Endothelial cell of umbilical vein (primary cell): ENCODE measurements around the gene ARHGAP42. TPM values are rescaled to one million over a fixed set of nuclear protein-coding genes. Genes with fewer than 3 reads are reported as not detected.

Experiments
- BruUV-seq: library from RNA; stranded (reverse); fragments of 400-500 nt; replicated peaks from 2 replicates; lab custom pipeline; 2021; lab: Mats Ljungman, UMichigan
- CTCF ChIA-PET: fragments of 300-600, 350-600 bp; sonication (Branson Sonifier 250); formaldehyde crosslinking; loops from one replicate; lab custom pipeline; 2021; ENCODE audit warnings: antibody characterized with exemption, inconsistent platforms; lab: Charles Lee
- POLR2A ChIA-PET: fragments of 300-600, 350-600 bp; sonication (Branson Sonifier 250); formaldehyde crosslinking; loops from one replicate; lab custom pipeline; 2021; ENCODE audit warnings: antibody characterized with exemption, inconsistent platforms; lab: Charles Lee
- DNase-seq: peaks from one replicate; pipeline ENCODE4 v3.0.0-alpha.2; 2011; ENCODE audit warnings: low read depth, low spot score
- FAIRE-seq: peaks from 2 replicates; lab custom pipeline; 2011; peaks lifted over from hg19 to GRCh38; lab: Jason Lieb, UNC
- H2AFZ ChIP-seq: 2 replicates; pipeline ENCODE4 v1.6.0; 2012; ENCODE audit warnings: low read depth, low read length, control low read depth, inconsistent platforms
- H3K27ac ChIP-seq: 2 replicates; pipeline ENCODE4 v1.5.1; 2011; ENCODE audit warnings: low read depth, mild to moderate bottlenecking, control low read depth, low read length, moderate library complexity; ENCODE audit not compliant: insufficient read depth
- H3K27me3 ChIP-seq, 2 experiments: 2 replicates each; pipeline versions ENCODE4 v1.6.0 to v1.6.1; 2011; ENCODE audit warnings: low read length in 2 of 2, mixed read lengths in 1 of 2; ENCODE audit not compliant: control insufficient read depth in 2 of 2, insufficient read depth in 2 of 2
- H3K36me3 ChIP-seq, 2 experiments: 2 replicates in 1 of 2; 3 replicates in 1 of 2; pipeline ENCODE4 v1.5.1; 2011; ENCODE audit warnings: low read length in 2 of 2, mild to moderate bottlenecking in 1 of 2, moderate library complexity in 1 of 2; ENCODE audit not compliant: control insufficient read depth in 2 of 2, insufficient read depth in 2 of 2; ENCODE audit errors: extremely low read depth in 1 of 2
- H3K4me1 ChIP-seq: 3 replicates; pipeline ENCODE4 v1.5.1; 2011; ENCODE audit warnings: mild to moderate bottlenecking, low read length; ENCODE audit not compliant: control insufficient read depth, insufficient read depth; ENCODE audit errors: extremely low read depth
- H3K4me2 ChIP-seq: 2 replicates; pipeline ENCODE4 v1.6.1; 2011; ENCODE audit warnings: low read length, control low read depth, mixed read lengths; ENCODE audit not compliant: insufficient read depth
- H3K4me3 ChIP-seq, 3 experiments: fragments of 200-600 bp in 1 of 3; sonication (generic), shearing (Covaris generic) in 1 of 3; replicated peaks in 1 of 3; 2 replicates each; pipeline ENCODE4 v1.5.1; 2011 to 2016; ENCODE audit warnings: control low read depth in 3 of 3, low read length in 3 of 3, mild to moderate bottlenecking in 2 of 3, inconsistent platforms in 1 of 3, low read depth in 1 of 3, moderate library complexity in 1 of 3; ENCODE audit not compliant: insufficient read depth in 1 of 3
- H3K79me2 ChIP-seq: 2 replicates; pipeline ENCODE4 v1.6.0; 2012; ENCODE audit warnings: low read length, inconsistent platforms; ENCODE audit not compliant: control insufficient read depth, insufficient read depth
- H3K9ac ChIP-seq: replicated peaks from 2 replicates; pipeline ENCODE3; 2011; ENCODE audit warnings: low read length, control low read depth; ENCODE audit not compliant: insufficient read depth; ENCODE audit errors: extremely low read depth
- H3K9me1 ChIP-seq: replicated peaks from 3 replicates; pipeline ENCODE4 v1.6.0; 2011; ENCODE audit warnings: mild to moderate bottlenecking, low read length; ENCODE audit not compliant: control insufficient read depth, insufficient read depth; ENCODE audit errors: extremely low read depth
- H3K9me3 ChIP-seq: replicated peaks from 2 replicates; pipeline ENCODE4 v1.5.1; 2012; ENCODE audit warnings: low read length, inconsistent platforms; ENCODE audit not compliant: control insufficient read depth, insufficient read depth
- H4K20me1 ChIP-seq: replicated peaks from 2 replicates; pipeline ENCODE3; 2011; ENCODE audit warnings: mild to moderate bottlenecking, low read length; ENCODE audit not compliant: control insufficient read depth, insufficient read depth; ENCODE audit errors: extremely low read depth
- EZH2 ChIP-seq: IDR thresholded peaks from 2 replicates; pipeline ENCODE4 v1.6.1; 2012; ENCODE audit warnings: borderline replicate concordance, low read depth, mild to moderate bottlenecking, moderate library complexity, low read length, inconsistent platforms; ENCODE audit not compliant: severe bottlenecking
- FOS ChIP-seq: IDR thresholded peaks from 2 replicates; pipeline ENCODE4 v1.6.1; 2011; ENCODE audit warnings: mild to moderate bottlenecking, low read length, moderate library complexity, borderline replicate concordance; ENCODE audit not compliant: insufficient read depth
- GATA2 ChIP-seq: IDR thresholded peaks from 2 replicates; pipeline ENCODE4 v1.7.0; 2011; ENCODE audit warnings: low read depth, mild to moderate bottlenecking, moderate library complexity, mixed read lengths, low read length; ENCODE audit not compliant: insufficient read length, insufficient read depth
- JUN ChIP-seq: IDR thresholded peaks from 2 replicates; pipeline ENCODE4 v1.6.1; 2011; ENCODE audit warnings: borderline replicate concordance, low read depth; ENCODE audit not compliant: insufficient read length, insufficient read depth
- MYC ChIP-seq: IDR thresholded peaks from one replicate; pipeline ENCODE4 v1.6.1; 2011; ENCODE audit warnings: mild to moderate bottlenecking, low read depth, low read length
- POLR2A ChIP-seq: IDR thresholded peaks from 2 replicates; pipeline ENCODE4 v1.6.1; 2012; ENCODE audit warnings: low read depth, mild to moderate bottlenecking, control low read depth, low read length
- POLR2AphosphoS5 ChIP-seq: IDR thresholded peaks from 2 replicates; pipeline ENCODE4 v1.6.1; 2012; ENCODE audit warnings: low read depth, mild to moderate bottlenecking, control low read depth, low read length, moderate library complexity; ENCODE audit not compliant: insufficient read depth
- dilution Hi-C: fragments of 300-500 bp; cut with MboI; formaldehyde crosslinking; loops from one replicate; pipeline ENCODE4 v1.15.0; 2019; ENCODE audit warnings: low sequenced_read_pairs; ENCODE audit not compliant: extremely low pct_ligation_motif_present
- intact Hi-C: fragments of 100-400 bp; cut with micrococcal nuclease; formaldehyde crosslinking; loops from one replicate; pipeline ENCODE4 v1.10.0; 2022
- polyA plus RNA-seq, 4 experiments: library from polyadenylated mRNA; depleted of rRNA in 3 of 4; stranded (reverse) in 3 of 4; unstranded in 1 of 4; fragments of >200 nt; gene quantifications; 2 replicates each; pipeline versions ENCODE4 v1.2.1 to v1.2.3, GENCODE V29; 2011 to 2012; ENCODE audit warnings: missing spikeins in 1 of 4
- total RNA-seq: library from RNA; stranded (reverse); gene quantifications from 2 replicates; pipeline ENCODE4 v1.2.3, GENCODE V29; 2021
- TF ChIP-seq, protein P1 (sequence below): IDR thresholded peaks from 2 replicates; pipeline ENCODE4 v1.6.1; 2011; ENCODE audit not compliant: insufficient read depth, insufficient read length
- TF ChIP-seq, protein P2 (sequence below), 2 donors: IDR thresholded peaks; 1 replicate in 1 of 2; 2 replicates in 1 of 2; pipeline ENCODE4 v1.5.1; 2011; ENCODE audit warnings: low read length in 2 of 2, mild to moderate bottlenecking in 2 of 2, moderate library complexity in 2 of 2, control low read depth in 1 of 2, inconsistent platforms in 1 of 2, low read depth in 1 of 2; ENCODE audit not compliant: insufficient read depth in 1 of 2; ENCODE audit errors: extremely low read depth in 1 of 2

Gene ARHGAP42
- total and polyA plus RNA-seq, 2 donors (not counting 3 experiments of a cell fraction or from before 2014, with no cell fraction given): 1.8 to 2.4 TPM

DNA sequence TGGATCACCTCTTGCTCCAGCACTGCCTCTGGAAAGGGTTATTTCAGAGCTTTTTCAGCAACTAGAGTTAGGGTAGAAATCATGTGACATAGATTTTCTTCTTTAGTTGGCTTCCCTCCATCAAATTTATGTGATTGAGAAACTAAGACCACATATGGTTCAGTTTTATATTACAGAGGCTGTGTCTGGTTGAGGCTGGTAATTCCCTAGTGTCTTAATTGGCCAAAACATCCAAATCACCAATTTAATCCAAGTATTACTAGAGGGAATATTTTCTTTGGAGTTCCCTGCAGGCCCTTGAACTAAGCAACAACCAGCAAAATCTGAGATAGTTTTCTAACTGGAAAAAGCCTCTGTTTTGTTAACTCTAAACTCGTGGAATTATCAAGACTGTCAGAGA is 136.3 kb downstream of the ARHGAP42 start:
- TF ChIP-seq POLR2AphosphoS5 (no peak), GATA2 (no peak), EZH2 (no peak), JUN (no peak), POLR2A (no peak), FOS (no peak), MYC (no peak)
- TF ChIP-seq, protein P1, sequence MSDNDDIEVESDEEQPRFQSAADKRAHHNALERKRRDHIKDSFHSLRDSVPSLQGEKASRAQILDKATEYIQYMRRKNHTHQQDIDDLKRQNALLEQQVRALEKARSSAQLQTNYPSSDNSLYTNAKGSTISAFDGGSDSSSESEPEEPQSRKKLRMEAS: no peak
- TF ChIP-seq, protein P2, sequence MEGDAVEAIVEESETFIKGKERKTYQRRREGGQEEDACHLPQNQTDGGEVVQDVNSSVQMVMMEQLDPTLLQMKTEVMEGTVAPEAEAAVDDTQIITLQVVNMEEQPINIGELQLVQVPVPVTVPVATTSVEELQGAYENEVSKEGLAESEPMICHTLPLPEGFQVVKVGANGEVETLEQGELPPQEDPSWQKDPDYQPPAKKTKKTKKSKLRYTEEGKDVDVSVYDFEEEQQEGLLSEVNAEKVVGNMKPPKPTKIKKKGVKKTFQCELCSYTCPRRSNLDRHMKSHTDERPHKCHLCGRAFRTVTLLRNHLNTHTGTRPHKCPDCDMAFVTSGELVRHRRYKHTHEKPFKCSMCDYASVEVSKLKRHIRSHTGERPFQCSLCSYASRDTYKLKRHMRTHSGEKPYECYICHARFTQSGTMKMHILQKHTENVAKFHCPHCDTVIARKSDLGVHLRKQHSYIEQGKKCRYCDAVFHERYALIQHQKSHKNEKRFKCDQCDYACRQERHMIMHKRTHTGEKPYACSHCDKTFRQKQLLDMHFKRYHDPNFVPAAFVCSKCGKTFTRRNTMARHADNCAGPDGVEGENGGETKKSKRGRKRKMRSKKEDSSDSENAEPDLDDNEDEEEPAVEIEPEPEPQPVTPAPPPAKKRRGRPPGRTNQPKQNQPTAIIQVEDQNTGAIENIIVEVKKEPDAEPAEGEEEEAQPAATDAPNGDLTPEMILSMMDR (IDR thresholded peaks at IDR 0.05; ENCODE audit: extremely low read depth in 1 of 2, insufficient read depth in 1 of 2, low read depth in 1 of 2, low read length in 2 of 2): no peak
- H3K79me2 ChIP-seq: no peaks in the 10 kb centered on the region
- no peak for DNase-seq
- H4K20me1 ChIP-seq: no peaks in the 10 kb centered on the region
- CTCF ChIA-PET: no interaction called here
- H3K27ac ChIP-seq: no peak overlapping the region
- POLR2A ChIA-PET: no interaction called here
- H3K27me3 ChIP-seq: no peaks in the 10 kb centered on the region
- no peak overlapping the region for H3K4me3 ChIP-seq
- no TSS peak for BruUV-seq
- no peak for FAIRE-seq
- H2AFZ ChIP-seq: no peak overlapping the region
- H3K36me3 ChIP-seq: no peaks in the 10 kb centered on the region
- intact Hi-C loops: no loop called here
- H3K9me1 ChIP-seq: no peaks in the 10 kb centered on the region
- dilution Hi-C loops: no loop called here
- H3K9ac ChIP-seq: no peak overlapping the region
- H3K4me1 ChIP-seq: no peaks in the 10 kb centered on the region
- no peaks in the 10 kb centered on the region for H3K9me3 ChIP-seq
- H3K4me2 ChIP-seq: no peak overlapping the region
